Endothelial cell (in vitro differentiated cells): ENCODE measurements around the gene VTI1A. TPM values are rescaled to one million over a fixed set of nuclear protein-coding genes. Genes with fewer than 3 reads are reported as not detected.

ENCODE experiments used
- DNase-seq: peaks from one replicate; pipeline ENCODE4 v3.0.0; 2021; ENCODE audit warnings: low spot score
- H3K27ac Mint-ChIP-seq: one replicate; pipeline ENCODE4 v1.8.0; 2021; ENCODE audit warnings: mixed read lengths, inconsistent platforms; ENCODE audit not compliant: unreplicated experiment
- H3K27me3 Mint-ChIP-seq: one replicate; pipeline ENCODE4 v1.8.0; 2021; ENCODE audit warnings: mild to moderate bottlenecking, moderate library complexity, mixed read lengths, inconsistent platforms; ENCODE audit not compliant: unreplicated experiment
- H3K36me3 Mint-ChIP-seq: one replicate; pipeline ENCODE4 v1.8.0; 2021; ENCODE audit warnings: mild to moderate bottlenecking, low read depth, mixed read lengths, inconsistent platforms; ENCODE audit not compliant: unreplicated experiment
- H3K4me1 Mint-ChIP-seq: one replicate; pipeline ENCODE4 v1.8.0; 2021; ENCODE audit warnings: mild to moderate bottlenecking, mixed read lengths, inconsistent platforms; ENCODE audit not compliant: unreplicated experiment
- H3K4me3 Mint-ChIP-seq: one replicate; pipeline ENCODE4 v1.8.0; 2021; ENCODE audit warnings: mild to moderate bottlenecking, mixed read lengths, inconsistent platforms; ENCODE audit not compliant: unreplicated experiment
- H3K9me3 Mint-ChIP-seq: one replicate; pipeline ENCODE4 v1.8.0; 2021; ENCODE audit warnings: mixed read lengths, inconsistent platforms; ENCODE audit not compliant: unreplicated experiment
- total RNA-seq: library from RNA; stranded (reverse); fragmentation: NEBNext Ultra II Directional; extraction: Animal tissue kit (Norgen Biotek cat#: 25700); gene quantifications from one replicate; pipeline ENCODE4 v1.2.1, GENCODE V29; 2021; ENCODE audit not compliant: unreplicated experiment
- TF ChIP-seq, protein P1 (sequence below): fragments of 200-600 bp; sonication (generic); IDR thresholded peaks from one replicate; pipeline ENCODE4 v1.5.0; 2021; ENCODE audit warnings: antibody characterized with exemption; ENCODE audit not compliant: unreplicated experiment

The VTI1A gene
- total RNA-seq, 1 donor from 2014 or later, result 35.4 TPM

DNA sequence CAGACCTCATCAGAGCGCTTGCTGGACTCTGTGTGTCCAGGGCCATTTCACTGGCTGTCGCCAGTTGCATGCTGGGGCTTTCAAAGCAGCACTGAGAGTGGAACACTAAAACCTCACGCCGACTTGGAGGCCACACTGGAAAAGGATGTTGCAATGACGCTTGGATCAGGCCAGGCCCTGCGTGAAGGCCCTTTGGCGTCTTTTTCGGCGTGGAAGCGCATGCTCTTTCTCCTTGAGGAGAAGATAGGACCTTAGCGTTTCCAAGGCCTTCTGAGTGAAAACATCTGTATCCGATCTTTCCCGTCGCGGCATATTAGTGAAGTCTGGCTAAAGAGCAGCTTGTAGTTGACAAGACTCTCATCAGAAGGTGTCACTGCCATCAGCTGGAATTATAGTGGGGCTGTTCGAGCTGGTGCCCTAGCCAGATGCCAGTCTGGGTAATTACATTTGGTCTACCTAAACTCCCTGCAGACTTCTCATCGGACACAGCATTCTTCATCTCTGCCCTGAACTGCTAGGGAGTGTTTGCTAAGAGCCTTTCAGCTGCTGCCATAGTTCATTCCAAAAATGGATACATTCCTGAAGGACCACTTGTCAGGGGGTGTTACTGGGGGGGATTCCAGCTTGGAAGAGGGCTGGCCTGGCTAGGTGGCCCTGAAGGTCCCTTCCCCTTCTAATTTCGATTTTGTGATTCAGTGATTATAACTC, 335.3 kb downstream of the VTI1A start:
- Mint-ChIP-seq H3K4me1 (peaks cover 7% of the 10 kb centered on the region), H3K27ac (no peak overlapping the region), H3K36me3 (no peaks in the 10 kb centered on the region), H3K4me3 (no peak overlapping the region), H3K27me3 (no peaks in the 10 kb centered on the region), H3K9me3 (no peaks in the 10 kb centered on the region)
- TF ChIP-seq, protein P1, sequence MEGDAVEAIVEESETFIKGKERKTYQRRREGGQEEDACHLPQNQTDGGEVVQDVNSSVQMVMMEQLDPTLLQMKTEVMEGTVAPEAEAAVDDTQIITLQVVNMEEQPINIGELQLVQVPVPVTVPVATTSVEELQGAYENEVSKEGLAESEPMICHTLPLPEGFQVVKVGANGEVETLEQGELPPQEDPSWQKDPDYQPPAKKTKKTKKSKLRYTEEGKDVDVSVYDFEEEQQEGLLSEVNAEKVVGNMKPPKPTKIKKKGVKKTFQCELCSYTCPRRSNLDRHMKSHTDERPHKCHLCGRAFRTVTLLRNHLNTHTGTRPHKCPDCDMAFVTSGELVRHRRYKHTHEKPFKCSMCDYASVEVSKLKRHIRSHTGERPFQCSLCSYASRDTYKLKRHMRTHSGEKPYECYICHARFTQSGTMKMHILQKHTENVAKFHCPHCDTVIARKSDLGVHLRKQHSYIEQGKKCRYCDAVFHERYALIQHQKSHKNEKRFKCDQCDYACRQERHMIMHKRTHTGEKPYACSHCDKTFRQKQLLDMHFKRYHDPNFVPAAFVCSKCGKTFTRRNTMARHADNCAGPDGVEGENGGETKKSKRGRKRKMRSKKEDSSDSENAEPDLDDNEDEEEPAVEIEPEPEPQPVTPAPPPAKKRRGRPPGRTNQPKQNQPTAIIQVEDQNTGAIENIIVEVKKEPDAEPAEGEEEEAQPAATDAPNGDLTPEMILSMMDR, result no peak
- no peak for DNase-seq

DNA sequence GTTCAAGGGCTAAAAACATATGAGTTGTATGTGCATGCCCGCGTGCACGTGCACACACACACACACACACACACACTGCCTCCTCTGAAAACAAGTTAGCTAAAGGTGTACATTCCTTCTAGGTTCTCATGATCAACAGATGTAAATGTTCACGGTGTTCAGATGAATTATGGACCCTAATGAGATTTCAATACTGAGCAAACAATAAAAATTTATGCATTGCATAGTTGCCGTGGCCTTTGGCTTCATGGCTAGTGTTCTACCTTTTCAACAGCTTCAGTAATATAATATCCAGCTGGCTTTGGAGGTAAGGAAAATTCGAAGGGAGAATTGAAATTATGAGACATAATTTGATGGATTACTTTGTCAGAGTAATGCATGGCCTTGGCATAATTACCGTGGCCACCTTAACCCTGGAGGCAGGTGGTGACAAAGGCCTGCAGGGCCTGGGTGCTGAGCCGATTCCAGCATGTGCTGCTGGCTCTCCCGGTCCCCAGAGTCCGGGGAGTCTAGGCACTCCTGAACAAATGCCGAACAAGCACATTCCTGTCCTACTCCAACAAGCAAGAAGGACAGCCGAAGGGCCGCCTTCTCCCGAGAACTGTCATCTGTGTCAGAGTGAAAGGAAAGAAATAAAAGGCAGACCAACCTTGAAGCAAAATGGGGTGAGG, 336.5 kb downstream of the VTI1A start:
- no peaks in the 10 kb centered on the region for H3K9me3 Mint-ChIP-seq
- no peak overlapping the region for H3K4me3 Mint-ChIP-seq
- no peak overlapping the region for H3K27ac Mint-ChIP-seq
- DNase-seq, result no peak
- TF ChIP-seq, protein P1, result no peak
- H3K36me3 Mint-ChIP-seq, result no peaks in the 10 kb centered on the region
- H3K27me3 Mint-ChIP-seq, result no peaks in the 10 kb centered on the region
- H3K4me1 Mint-ChIP-seq, result peaks cover 7% of the 10 kb centered on the region

DNA sequence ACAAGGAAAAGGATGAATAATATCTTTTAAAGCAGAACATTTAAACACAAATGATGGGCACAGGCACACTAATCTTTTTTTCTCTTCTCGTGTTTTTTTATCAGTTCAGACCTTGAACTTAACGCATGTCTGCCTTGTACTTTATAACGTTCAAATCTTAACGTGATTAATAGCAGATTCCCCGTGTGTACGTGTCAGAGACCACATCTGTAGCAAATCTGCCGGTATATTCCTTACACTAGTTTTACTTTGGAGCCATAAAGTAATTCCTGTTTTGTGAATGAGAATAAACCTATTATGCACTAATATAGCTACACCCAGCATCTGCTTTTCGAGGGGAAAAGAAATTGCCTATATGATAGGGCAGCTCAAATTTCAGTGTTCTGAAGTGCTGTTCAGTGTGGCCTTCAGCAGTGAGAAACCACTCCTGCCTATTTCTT, 337.0 kb downstream of the VTI1A start:
- DNase-seq, result no peak
- H3K9me3 Mint-ChIP-seq, result no peaks in the 10 kb centered on the region
- H3K36me3 Mint-ChIP-seq, result no peaks in the 10 kb centered on the region
- H3K4me3 Mint-ChIP-seq, result no peak overlapping the region
- H3K4me1 Mint-ChIP-seq, result peaks cover 2% of the 10 kb centered on the region
- TF ChIP-seq, protein P1, result no peak
- H3K27ac Mint-ChIP-seq, result no peak overlapping the region
- H3K27me3 Mint-ChIP-seq, result no peaks in the 10 kb centered on the region

DNA sequence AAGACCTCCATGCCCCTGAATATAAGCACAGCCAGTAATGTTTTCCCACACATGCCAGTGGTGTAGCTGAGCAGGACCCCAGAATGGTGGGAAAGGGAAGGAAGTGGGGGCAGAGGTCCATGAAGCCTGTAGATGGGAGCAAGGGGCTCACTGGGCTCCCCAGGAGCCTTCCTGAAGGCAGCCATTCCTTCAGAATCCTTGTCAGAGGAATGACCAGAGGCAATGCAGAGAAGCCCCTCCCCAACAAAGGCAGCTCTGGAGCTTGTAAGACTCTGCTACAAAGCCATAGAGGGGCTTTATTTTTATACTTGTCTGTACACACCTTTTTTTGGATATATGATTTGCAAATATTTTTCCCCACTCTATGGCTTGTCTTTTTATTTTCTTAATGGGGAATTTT, 338.1 kb downstream of the VTI1A start:
- DNase-seq, result no peak

More for the DNA sequence above, 338.1 kb downstream of the VTI1A start:
- H3K4me3 Mint-ChIP-seq, result no peak overlapping the region
- H3K9me3 Mint-ChIP-seq, result no peaks in the 10 kb centered on the region
- TF ChIP-seq, protein P1, result no peak
- no peaks in the 10 kb centered on the region for H3K36me3 Mint-ChIP-seq
- no peaks in the 10 kb centered on the region for H3K27me3 Mint-ChIP-seq
- no peak overlapping the region for H3K27ac Mint-ChIP-seq
- no peaks in the 10 kb centered on the region for H3K4me1 Mint-ChIP-seq
